GM12878 (cell line): ENCODE data around the gene AQP2. TPM values are rescaled to one million over a fixed set of nuclear protein-coding genes. Genes with fewer than 3 reads are reported as not detected.

Experiments
- ATAC-seq: fragments of 200-7000 bp; cut with Tn5 transposase; 3 replicates; pipeline ENCODE4 v1.9.1; 2020; ENCODE audit warnings: mild to moderate bottlenecking, moderate library complexity
- BruUV-seq: library from RNA; stranded (reverse); fragments of 400-500 nt; replicated peaks from 2 replicates; lab custom pipeline; 2021; lab: Mats Ljungman, UMichigan
- CTCF ChIA-PET: fragments of 300-600 bp; sonication (Branson Sonifier 250); formaldehyde crosslinking; extraction: SDS; loops from one replicate; lab custom pipeline; 2021; ENCODE audit warnings: inconsistent platforms; lab: Yijun Ruan, JAX
- POLR2A ChIA-PET: fragments of 350-600 bp; formaldehyde crosslinking; extraction: SDS; loops from one replicate; lab custom pipeline; 2021; ENCODE audit warnings: inconsistent platforms; lab: Charles Lee
- RAD21 ChIA-PET: fragments of 300-600 bp; sonication (Branson Sonifier 250); formaldehyde crosslinking; loops from one replicate; lab custom pipeline; 2023; ENCODE audit warnings: antibody characterized with exemption; ENCODE audit not compliant: unreplicated experiment; lab: Charles Lee
- SMC1A ChIA-PET: fragments of 300-600 bp; sonication (Branson Sonifier 250); formaldehyde crosslinking; loops from one replicate; lab custom pipeline; 2023; ENCODE audit not compliant: unreplicated experiment, uncharacterized antibody; lab: Charles Lee
- DNase-seq: peaks from one replicate; pipeline ENCODE4 v3.0.0-alpha.2; 2011; ENCODE audit warnings: low read depth, low spot score
- FAIRE-seq: peaks from 3 replicates; lab custom pipeline; 2011; peaks lifted over from hg19 to GRCh38; lab: Jason Lieb, UNC
- H2AFZ ChIP-seq: 2 replicates; pipeline ENCODE4 v1.6.0; 2011; ENCODE audit warnings: low read depth, low read length, control low read depth; ENCODE audit not compliant: control insufficient read depth
- H3K27ac ChIP-seq: 2 replicates; pipeline ENCODE4 v1.5.1; 2011; ENCODE audit warnings: control low read depth; ENCODE audit not compliant: control insufficient read depth, insufficient read depth
- H3K27me3 ChIP-seq, 2 experiments: replicated peaks in 1 of 2; 2 replicates each; pipeline versions ENCODE4 v1.6.0 to v1.6.1; 2011; ENCODE audit warnings: low read length in 1 of 2; ENCODE audit not compliant: control insufficient read depth in 2 of 2, insufficient read depth in 2 of 2
- H3K36me3 ChIP-seq, 2 experiments: 2 replicates each; pipeline ENCODE4 v1.5.1; 2011; ENCODE audit warnings: low read length in 1 of 2; ENCODE audit not compliant: control insufficient read depth in 2 of 2, insufficient read depth in 2 of 2
- H3K4me1 ChIP-seq: 2 replicates; pipeline ENCODE4 v1.6.1; 2011; ENCODE audit warnings: mild to moderate bottlenecking, low read length, moderate library complexity, mixed read lengths; ENCODE audit not compliant: control insufficient read depth, insufficient read depth
- H3K4me2 ChIP-seq: 2 replicates; pipeline ENCODE4 v1.6.0; 2011; ENCODE audit warnings: control low read depth; ENCODE audit not compliant: control insufficient read depth, insufficient read depth
- H3K4me3 ChIP-seq: fragments of 200-600 bp; sonication (generic); 2 replicates; pipeline ENCODE4 v1.5.1; 2016
- H3K79me2 ChIP-seq: 2 replicates; pipeline ENCODE4 v1.6.0; 2011; ENCODE audit warnings: low read length; ENCODE audit not compliant: control insufficient read depth, insufficient read depth
- H3K9ac ChIP-seq: 2 replicates; pipeline ENCODE4 v1.8.0; 2011; ENCODE audit warnings: low read length, control low read depth, mixed read lengths; ENCODE audit not compliant: control insufficient read depth, insufficient read depth
- H3K9me3 ChIP-seq: replicated peaks from 3 replicates; pipeline ENCODE4 v1.5.1; 2011; ENCODE audit warnings: mild to moderate bottlenecking, low read length; ENCODE audit not compliant: control insufficient read depth, insufficient read depth
- H4K20me1 ChIP-seq: 2 replicates; pipeline ENCODE4 v1.6.0; 2011; ENCODE audit not compliant: control insufficient read depth, insufficient read depth
- NR2C1 ChIP-seq: fragments of 450-650 bp; IDR thresholded peaks from 2 replicates; pipeline ENCODE4 v1.6.1; 2017; ENCODE audit warnings: antibody characterized with exemption, mild to moderate bottlenecking, moderate library complexity
- RUNX3 ChIP-seq: IDR thresholded peaks from 2 replicates; pipeline ENCODE4 v1.6.1; 2012; ENCODE audit warnings: low read length, inconsistent platforms
- SMAD1 ChIP-seq: fragments of 450-650 bp; IDR thresholded peaks from 2 replicates; pipeline ENCODE4 v1.6.1; 2018; ENCODE audit warnings: mild to moderate bottlenecking, low read depth; ENCODE audit not compliant: partially characterized antibody
- SMC3 ChIP-seq: IDR thresholded peaks from 2 replicates; pipeline ENCODE4 v1.6.1; 2011; ENCODE audit warnings: low read length, improper control_type of control experiment, borderline replicate concordance
- SREBF2 ChIP-seq: IDR thresholded peaks from 2 replicates; pipeline ENCODE4 v1.6.1; 2012; ENCODE audit warnings: mild to moderate bottlenecking, low read length
- SRF ChIP-seq, 2 experiments: IDR thresholded peaks; 2 replicates each; pipeline ENCODE4 v1.6.1; 2011; ENCODE audit warnings: low read depth in 2 of 2, low read length in 2 of 2, mild to moderate bottlenecking in 1 of 2, moderate library complexity in 1 of 2
- ZNF207 ChIP-seq: fragments of 450-650 bp; IDR thresholded peaks from 2 replicates; pipeline ENCODE4 v1.6.1; 2014; ENCODE audit warnings: antibody characterized with exemption, mild to moderate bottlenecking, borderline replicate concordance
- in situ Hi-C: fragments of 300-500 bp; cut with MboI; formaldehyde crosslinking; loops from 9 replicates; pipeline ENCODE4 v1.14.3; 2018; ENCODE audit warnings: mixed read lengths
- intact Hi-C: fragments of 100-400 bp; cut with micrococcal nuclease; formaldehyde crosslinking; loops from one replicate; pipeline ENCODE4 v1.14.2; 2022; ENCODE audit not compliant: unreplicated experiment
- polyA plus RNA-seq, 11 experiments: library from polyadenylated mRNA; depleted of rRNA in 4 of 11; unstranded in 6 of 11; stranded (reverse) in 5 of 11; fragments of >200 nt; fragmentation: Nextera tagmentation in 4 of 11; fragmentation: Illumina TruSeq in 1 of 11; extraction: Ambion mirVana in 4 of 11; extraction: Trizol in 1 of 11; gene quantifications; 1 replicate in 1 of 11; 2 replicates in 10 of 11; pipeline versions ENCODE4 v1.2.1 to v1.2.3, GENCODE V29; 2011 to 2016; ENCODE audit warnings: inconsistent platforms in 2 of 11, missing spikeins in 2 of 11, low read depth in 1 of 11
- total RNA-seq, 4 experiments: library from RNA; depleted of rRNA in 3 of 4; stranded (reverse); fragments of >200 nt in 3 of 4; fragmentation: Illumina TruSeq in 1 of 4; extraction: Trizol in 1 of 4; gene quantifications; 2 replicates each; pipeline versions ENCODE4 v1.2.1 to v1.2.3, GENCODE V29; 2013 to 2021
- TF ChIP-seq, protein P1 (sequence below): IDR thresholded peaks from 2 replicates; pipeline ENCODE4 v1.6.1; 2011; ENCODE audit warnings: mild to moderate bottlenecking, low read depth, low read length, moderate library complexity; ENCODE audit not compliant: insufficient replicate concordance
- TF ChIP-seq, protein P2 (sequence below): fragments of 450-650 bp; conservative IDR thresholded peaks from 2 replicates; pipeline ENCODE4 v1.6.1; 2017; ENCODE audit warnings: mild to moderate bottlenecking, moderate library complexity
- TF ChIP-seq, protein P3 (sequence below): fragments of 450-650 bp; IDR thresholded peaks from 2 replicates; pipeline ENCODE4 v1.6.1; 2016; ENCODE audit warnings: mild to moderate bottlenecking, moderate library complexity, borderline replicate concordance
- TF ChIP-seq, protein P4 (sequence below): IDR thresholded peaks from 2 replicates; pipeline ENCODE4 v1.6.1; 2012; ENCODE audit warnings: low read length, inconsistent platforms

AQP2 gene
- total and polyA plus RNA-seq, 10 of the 15 experiments (the other 5 are each of a cell fraction or from before 2014, with no cell fraction given), result not detected

DNA sequence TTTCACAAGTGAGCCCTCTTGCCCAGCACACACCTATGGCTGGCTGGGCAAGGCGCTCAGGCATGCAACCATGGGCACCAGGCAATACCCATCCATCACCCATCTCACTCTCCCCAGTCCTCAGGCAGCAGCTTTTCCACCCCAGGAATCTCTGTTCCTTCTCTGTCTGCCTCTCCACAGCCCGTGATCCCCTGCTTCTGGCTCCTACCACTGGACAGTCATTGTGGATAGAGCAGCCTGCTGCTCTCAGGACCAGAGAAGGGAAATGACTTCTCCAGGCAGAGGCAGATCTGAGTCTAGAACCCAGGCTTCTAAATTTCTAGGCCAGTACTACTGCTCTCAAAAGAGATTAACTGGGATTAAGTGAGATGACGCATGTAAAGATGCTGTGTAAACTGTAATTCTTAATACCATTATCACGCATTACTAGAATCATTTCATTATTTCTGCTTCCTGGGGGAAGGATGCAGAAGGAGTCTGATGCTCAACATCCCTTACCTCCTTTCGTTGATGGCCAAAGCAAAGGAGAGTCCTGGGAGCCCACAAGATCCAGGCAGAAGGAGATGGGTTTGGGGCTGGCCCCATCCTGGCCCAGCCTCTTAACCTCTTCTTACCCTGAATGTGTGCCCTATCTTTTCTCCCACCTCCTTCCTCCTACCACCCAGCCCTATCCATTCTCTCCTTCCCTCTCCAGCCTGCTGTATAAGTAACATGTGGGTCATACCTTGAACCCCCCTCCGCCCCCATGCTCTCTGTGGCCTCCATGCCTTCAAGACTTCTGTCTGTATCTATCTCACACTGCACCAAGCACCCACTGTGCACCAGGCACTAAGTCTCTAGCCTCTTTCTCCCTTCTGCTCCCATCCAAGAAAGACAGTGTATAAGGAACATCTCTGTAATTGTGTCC, 6.4 kb downstream of the AQP2 start (continued):
- TF ChIP-seq SMAD1 (no peak), RUNX3 (no peak), ZNF207 (no peak), SMC3 (no peak)
- TF ChIP-seq, protein P1, sequence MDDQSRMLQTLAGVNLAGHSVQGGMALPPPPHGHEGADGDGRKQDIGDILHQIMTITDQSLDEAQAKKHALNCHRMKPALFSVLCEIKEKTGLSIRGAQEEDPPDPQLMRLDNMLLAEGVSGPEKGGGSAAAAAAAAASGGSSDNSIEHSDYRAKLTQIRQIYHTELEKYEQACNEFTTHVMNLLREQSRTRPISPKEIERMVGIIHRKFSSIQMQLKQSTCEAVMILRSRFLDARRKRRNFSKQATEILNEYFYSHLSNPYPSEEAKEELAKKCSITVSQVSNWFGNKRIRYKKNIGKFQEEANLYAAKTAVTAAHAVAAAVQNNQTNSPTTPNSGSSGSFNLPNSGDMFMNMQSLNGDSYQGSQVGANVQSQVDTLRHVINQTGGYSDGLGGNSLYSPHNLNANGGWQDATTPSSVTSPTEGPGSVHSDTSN, result no peak

DNA sequence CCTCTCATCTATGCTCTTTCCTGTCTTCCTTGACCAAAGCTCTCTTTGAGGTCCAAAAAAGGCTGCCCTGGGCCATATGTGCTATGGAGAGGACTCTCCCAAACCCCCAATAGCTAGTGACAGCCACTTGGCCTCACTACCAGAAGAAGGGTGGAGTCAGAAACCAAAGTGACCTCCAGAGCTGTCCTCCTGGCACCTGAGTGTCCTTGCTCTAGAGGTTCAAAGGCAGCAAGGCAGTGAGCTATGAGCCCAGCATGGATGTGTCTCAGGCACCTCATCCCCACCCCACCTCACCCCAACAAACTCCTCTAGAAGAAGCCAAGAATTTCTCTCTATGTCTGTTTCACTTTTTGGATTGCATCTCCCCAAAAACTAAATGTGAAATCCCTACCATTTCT, 7.0 kb downstream of the AQP2 start:
- no peak for FAIRE-seq
- POLR2A ChIA-PET, result no interaction called here
- TF ChIP-seq NR2C1, result no peak
- no peak for TF ChIP-seq SRF (IDR thresholded peaks at IDR 0.05; ENCODE audit: low read depth in 2 of 2, low read length in 2 of 2)
- TF ChIP-seq, protein P2, sequence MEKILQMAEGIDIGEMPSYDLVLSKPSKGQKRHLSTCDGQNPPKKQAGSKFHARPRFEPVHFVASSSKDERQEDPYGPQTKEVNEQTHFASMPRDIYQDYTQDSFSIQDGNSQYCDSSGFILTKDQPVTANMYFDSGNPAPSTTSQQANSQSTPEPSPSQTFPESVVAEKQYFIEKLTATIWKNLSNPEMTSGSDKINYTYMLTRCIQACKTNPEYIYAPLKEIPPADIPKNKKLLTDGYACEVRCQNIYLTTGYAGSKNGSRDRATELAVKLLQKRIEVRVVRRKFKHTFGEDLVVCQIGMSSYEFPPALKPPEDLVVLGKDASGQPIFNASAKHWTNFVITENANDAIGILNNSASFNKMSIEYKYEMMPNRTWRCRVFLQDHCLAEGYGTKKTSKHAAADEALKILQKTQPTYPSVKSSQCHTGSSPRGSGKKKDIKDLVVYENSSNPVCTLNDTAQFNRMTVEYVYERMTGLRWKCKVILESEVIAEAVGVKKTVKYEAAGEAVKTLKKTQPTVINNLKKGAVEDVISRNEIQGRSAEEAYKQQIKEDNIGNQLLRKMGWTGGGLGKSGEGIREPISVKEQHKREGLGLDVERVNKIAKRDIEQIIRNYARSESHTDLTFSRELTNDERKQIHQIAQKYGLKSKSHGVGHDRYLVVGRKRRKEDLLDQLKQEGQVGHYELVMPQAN, result no peak
- no peak for TF ChIP-seq SREBF2
- TF ChIP-seq, protein P3, sequence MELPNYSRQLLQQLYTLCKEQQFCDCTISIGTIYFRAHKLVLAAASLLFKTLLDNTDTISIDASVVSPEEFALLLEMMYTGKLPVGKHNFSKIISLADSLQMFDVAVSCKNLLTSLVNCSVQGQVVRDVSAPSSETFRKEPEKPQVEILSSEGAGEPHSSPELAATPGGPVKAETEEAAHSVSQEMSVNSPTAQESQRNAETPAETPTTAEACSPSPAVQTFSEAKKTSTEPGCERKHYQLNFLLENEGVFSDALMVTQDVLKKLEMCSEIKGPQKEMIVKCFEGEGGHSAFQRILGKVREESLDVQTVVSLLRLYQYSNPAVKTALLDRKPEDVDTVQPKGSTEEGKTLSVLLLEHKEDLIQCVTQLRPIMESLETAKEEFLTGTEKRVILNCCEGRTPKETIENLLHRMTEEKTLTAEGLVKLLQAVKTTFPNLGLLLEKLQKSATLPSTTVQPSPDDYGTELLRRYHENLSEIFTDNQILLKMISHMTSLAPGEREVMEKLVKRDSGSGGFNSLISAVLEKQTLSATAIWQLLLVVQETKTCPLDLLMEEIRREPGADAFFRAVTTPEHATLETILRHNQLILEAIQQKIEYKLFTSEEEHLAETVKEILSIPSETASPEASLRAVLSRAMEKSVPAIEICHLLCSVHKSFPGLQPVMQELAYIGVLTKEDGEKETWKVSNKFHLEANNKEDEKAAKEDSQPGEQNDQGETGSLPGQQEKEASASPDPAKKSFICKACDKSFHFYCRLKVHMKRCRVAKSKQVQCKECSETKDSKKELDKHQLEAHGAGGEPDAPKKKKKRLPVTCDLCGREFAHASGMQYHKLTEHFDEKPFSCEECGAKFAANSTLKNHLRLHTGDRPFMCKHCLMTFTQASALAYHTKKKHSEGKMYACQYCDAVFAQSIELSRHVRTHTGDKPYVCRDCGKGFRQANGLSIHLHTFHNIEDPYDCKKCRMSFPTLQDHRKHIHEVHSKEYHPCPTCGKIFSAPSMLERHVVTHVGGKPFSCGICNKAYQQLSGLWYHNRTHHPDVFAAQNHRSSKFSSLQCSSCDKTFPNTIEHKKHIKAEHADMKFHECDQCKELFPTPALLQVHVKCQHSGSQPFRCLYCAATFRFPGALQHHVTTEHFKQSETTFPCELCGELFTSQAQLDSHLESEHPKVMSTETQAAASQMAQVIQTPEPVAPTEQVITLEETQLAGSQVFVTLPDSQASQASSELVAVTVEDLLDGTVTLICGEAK, result no peak
- TF ChIP-seq, protein P1, result no peak
- TF ChIP-seq, protein P4, sequence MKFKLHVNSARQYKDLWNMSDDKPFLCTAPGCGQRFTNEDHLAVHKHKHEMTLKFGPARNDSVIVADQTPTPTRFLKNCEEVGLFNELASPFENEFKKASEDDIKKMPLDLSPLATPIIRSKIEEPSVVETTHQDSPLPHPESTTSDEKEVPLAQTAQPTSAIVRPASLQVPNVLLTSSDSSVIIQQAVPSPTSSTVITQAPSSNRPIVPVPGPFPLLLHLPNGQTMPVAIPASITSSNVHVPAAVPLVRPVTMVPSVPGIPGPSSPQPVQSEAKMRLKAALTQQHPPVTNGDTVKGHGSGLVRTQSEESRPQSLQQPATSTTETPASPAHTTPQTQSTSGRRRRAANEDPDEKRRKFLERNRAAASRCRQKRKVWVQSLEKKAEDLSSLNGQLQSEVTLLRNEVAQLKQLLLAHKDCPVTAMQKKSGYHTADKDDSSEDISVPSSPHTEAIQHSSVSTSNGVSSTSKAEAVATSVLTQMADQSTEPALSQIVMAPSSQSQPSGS, result no peak

More for the DNA sequence above, 7.0 kb downstream of the AQP2 start:
- no TSS peak for BruUV-seq
- Histone ChIP-seq H3K4me2 (no peak overlapping the region), H3K9ac (no peak overlapping the region), H3K27ac (no peak overlapping the region), H3K4me3 (no peak overlapping the region), H3K4me1 (no peaks in the 10 kb centered on the region), H2AFZ (no peak overlapping the region), H3K79me2 (no peaks in the 10 kb centered on the region), H3K36me3 (no peaks in the 10 kb centered on the region), H3K27me3 (peaks cover 10 to 40% of the 10 kb centered on the region in 2 experiments), H4K20me1 (no peaks in the 10 kb centered on the region), H3K9me3 (no peaks in the 10 kb centered on the region; the same call in 2 of the 3 replicates)
- ChIA-PET SMC1A (no interaction called here), CTCF (interaction anchor here (1.0 to 2.0 kb wide), 2 partner anchors 9 to 12 kb away, joined by 3 to 12 read pairs; no protein-coding TSS in a partner anchor), RAD21 (no interaction called here)
- in situ Hi-C loops (no loop called here), intact Hi-C loops (no loop called here)
- no peak for DNase-seq
- ATAC-seq, result no peak
